ENCODE measurements around the gene SNAI3.

The SNAI3 gene

DNA sequence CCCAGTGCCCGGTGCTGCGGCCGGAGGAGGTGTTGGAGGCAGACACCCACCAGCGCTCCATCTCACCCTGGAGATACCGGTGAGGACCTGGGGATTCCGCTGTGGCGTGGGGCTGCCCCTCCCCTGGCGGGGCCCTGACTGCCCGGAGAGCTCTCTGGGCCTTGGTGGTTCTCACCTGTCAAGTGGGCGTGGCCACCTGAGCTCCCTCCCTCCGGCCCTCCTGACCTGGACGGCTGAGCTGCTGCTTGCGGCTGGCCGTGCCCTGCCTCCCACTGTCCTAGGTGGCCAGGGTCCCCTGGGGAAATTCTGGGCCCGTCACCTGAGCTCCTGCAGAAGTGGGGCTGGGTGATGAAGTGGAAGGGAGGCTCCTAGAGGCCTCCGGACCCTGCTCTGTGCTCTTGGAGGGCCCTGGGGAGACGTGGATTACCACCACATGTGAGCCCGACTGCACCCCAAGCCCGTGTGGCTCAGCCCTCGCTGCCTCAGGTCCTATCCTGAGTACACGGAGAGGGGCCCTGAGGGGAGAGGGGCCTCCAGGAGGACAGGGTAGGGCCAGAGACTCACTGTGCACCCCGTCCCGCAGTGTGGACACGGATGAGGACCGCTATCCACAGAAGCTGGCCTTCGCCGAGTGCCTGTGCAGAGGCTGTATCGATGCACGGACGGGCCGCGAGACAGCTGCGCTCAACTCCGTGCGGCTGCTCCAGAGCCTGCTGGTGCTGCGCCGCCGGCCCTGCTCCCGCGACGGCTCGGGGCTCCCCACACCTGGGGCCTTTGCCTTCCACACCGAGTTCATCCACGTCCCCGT, 46.9 kb downstream of the SNAI3 start:
- no peak for TF ChIP-seq CTCF (IDR thresholded peaks at IDR 0.05; ENCODE audit: poor library complexity, severe bottlenecking)
- H3K4me3 ChIP-seq (ENCODE audit: severe bottlenecking) = no peak overlapping the region
- H3K9me3 ChIP-seq (ENCODE audit: severe bottlenecking) = no peaks in the 10 kb centered on the region
- peak; percentile 31 for ATAC-seq (ENCODE audit: low read depth)
- H3K36me3 ChIP-seq (ENCODE audit: low read depth) = no peaks in the 10 kb centered on the region
- no peak for DNase-seq (ENCODE audit: low spot score)
- H3K27me3 ChIP-seq (ENCODE audit: insufficient read depth, poor library complexity, severe bottlenecking) = peaks cover 38% of the 10 kb centered on the region
- no peaks in the 10 kb centered on the region for H3K4me1 ChIP-seq (ENCODE audit: insufficient read depth, poor library complexity, severe bottlenecking)
- H3K27ac ChIP-seq (ENCODE audit: poor library complexity, severe bottlenecking) = no peak overlapping the region

DNA sequence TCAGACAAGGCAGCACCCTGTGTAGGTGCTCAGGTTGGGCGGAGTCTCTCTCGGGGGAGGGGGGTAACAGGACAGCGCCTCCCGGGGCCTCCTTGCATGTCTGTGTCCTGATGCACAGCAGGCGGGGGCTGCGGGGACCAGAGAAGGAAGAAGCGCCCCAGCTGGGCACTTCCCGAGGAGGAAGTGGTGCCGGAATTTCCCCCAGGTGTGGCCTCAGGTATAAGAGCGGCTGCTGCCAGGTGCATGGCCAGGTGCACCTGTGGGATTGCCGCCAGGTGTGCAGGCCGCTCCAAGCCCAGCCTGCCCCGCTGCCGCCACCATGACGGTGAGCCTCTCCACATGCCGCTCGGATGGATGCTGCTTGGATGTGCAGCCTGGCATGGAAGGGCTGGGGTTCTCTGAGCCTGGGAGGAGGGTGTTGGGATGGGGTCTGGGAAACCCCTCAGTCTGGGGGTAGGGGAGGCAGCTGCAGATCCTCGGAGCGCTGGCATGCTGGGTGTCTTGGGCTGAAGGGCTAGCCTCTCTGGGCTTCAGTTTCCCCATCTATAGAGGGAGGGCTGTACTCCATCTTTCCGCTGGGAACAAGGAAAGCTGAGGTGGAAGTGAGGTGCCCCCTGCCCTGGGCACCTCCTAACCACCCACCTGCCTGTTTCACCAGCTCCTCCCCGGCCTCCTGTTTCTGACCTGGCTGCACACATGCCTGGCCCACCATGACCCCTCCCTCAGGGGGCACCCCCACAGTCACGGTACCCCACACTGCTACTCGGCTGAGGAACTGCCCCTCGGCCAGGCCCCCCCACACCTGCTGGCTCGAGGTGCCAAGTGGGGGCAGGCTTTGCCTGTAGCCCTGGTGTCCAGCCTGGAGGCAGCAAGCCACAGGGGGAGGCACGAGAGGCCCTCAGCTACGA, 47.7 kb downstream of the SNAI3 start, which contains the start of gene IL17C:
IL17C (plus strand) TSS at position 250 of the 908 bp plus-strand sequence; CDS start at position 320, 70 bp downstream.
- no peak for TF ChIP-seq CTCF (IDR thresholded peaks at IDR 0.05; ENCODE audit: poor library complexity, severe bottlenecking)
- DNase-seq (ENCODE audit: low spot score) = no peak
- no peak within 1 kb of the TSS for H3K27ac ChIP-seq (ENCODE audit: poor library complexity, severe bottlenecking)
- no peaks in the 10 kb centered on the region for H3K4me1 ChIP-seq (ENCODE audit: insufficient read depth, poor library complexity, severe bottlenecking)
- no peak within 1 kb of the TSS for H3K4me3 ChIP-seq (ENCODE audit: severe bottlenecking)
- H3K36me3 ChIP-seq (ENCODE audit: low read depth) = no peaks in the 10 kb centered on the region
- no peaks in the 10 kb centered on the region for H3K9me3 ChIP-seq (ENCODE audit: severe bottlenecking)
- peak; percentile 22 for ATAC-seq (ENCODE audit: low read depth)
- H3K27me3 ChIP-seq (ENCODE audit: insufficient read depth, poor library complexity, severe bottlenecking) = peaks cover 38% of the 10 kb centered on the region

- no peaks in the 10 kb centered on the region for H3K9me3 ChIP-seq (ENCODE audit: severe bottlenecking)
- DNase-seq (ENCODE audit: low spot score) (no peak), ATAC-seq (ENCODE audit: low read depth) (no peak)
- H3K4me3 ChIP-seq (ENCODE audit: severe bottlenecking) = no peak overlapping the region
- H3K4me1 ChIP-seq (ENCODE audit: insufficient read depth, poor library complexity, severe bottlenecking) = no peaks in the 10 kb centered on the region
- peaks cover 38% of the 10 kb centered on the region for H3K27me3 ChIP-seq (ENCODE audit: insufficient read depth, poor library complexity, severe bottlenecking)
- TF ChIP-seq CTCF (IDR thresholded peaks at IDR 0.05; ENCODE audit: poor library complexity, severe bottlenecking) = no peak
- no peak overlapping the region for H3K27ac ChIP-seq (ENCODE audit: poor library complexity, severe bottlenecking)
- no peaks in the 10 kb centered on the region; the same call in 1 of the 2 replicates for H3K36me3 ChIP-seq (ENCODE audit: low read depth)
These were observed 49.6 kb downstream of the SNAI3 start for GRCh38 chr16:88636488-88637265.

DNA sequence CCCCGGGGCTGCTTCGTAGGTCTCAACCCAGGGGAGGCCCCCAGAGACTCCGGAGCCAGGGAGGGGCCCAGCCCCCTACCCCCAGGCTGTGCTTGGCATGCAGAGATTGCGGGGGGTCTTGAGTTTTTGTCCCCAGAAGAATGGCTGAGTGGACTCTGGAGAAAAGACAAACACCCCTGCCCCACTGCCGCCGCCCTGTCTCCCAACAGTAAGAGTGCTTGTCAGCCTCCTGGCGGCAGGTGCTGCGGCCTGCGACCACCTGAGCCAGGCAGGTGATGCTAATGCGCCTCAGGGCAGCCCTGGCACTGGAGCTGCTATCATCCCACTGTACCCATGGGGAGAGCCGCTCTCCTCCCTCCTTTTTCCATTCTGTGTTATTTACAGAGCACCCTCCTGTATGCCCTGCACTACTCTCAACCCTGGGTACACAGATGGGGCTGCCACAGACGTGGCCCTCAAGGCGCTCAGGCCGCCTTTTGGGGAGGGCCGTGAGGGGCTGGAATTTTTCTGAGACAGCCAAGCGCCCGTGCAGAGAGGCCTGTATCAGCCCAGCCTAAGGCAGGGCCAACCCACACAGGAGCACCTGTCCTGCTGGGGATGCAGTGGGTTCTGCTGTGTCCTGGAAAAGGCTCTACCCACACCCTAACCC, 50.5 kb downstream of the SNAI3 start:
- peaks cover 8% of the 10 kb centered on the region; the same call in 1 of the 2 replicates for H3K36me3 ChIP-seq (ENCODE audit: low read depth)
- H3K4me3 ChIP-seq (ENCODE audit: severe bottlenecking) = no peak overlapping the region
- DNase-seq (ENCODE audit: low spot score) = no peak
- ATAC-seq (ENCODE audit: low read depth) = no peak
- H3K27me3 ChIP-seq (ENCODE audit: insufficient read depth, poor library complexity, severe bottlenecking) = peaks cover 33% of the 10 kb centered on the region
- no peaks in the 10 kb centered on the region for H3K4me1 ChIP-seq (ENCODE audit: insufficient read depth, poor library complexity, severe bottlenecking)
- no peak overlapping the region for H3K27ac ChIP-seq (ENCODE audit: poor library complexity, severe bottlenecking)
- TF ChIP-seq CTCF (IDR thresholded peaks at IDR 0.05; ENCODE audit: poor library complexity, severe bottlenecking) = no peak
- H3K9me3 ChIP-seq (ENCODE audit: severe bottlenecking) = no peaks in the 10 kb centered on the region
